ENCODE results near the gene ACSF3.

Gene ACSF3

DNA sequence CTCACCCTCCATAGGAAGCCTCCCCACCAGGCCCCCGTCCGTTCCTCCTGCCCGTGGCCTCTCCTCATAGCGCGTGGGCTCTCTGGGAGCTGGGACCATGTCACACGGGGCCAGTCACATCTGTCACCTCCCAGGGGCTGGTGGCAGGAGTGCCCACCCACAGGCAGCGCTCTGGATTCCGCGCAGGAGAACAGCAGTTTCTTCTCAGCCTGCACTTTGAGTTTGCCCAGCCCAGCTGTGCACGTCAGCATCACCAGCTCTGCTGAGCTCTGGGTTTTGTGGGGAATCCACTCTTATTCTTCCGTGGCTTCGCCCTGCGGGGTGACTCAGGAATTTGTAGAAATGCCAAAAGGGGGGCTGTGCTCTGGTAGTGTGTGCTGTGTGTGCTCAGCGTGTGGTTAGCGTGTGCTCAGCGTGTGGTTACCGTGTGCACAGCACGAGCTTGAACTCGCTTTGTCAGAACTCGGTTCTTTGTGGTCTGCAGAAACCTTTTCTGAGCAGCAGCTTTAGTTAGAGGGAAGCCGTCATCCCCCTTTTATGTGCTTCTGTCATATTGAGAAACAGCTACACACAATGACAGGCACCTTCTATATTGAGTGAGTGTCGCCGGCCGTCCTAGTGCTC lies 3.2 kb downstream of the ACSF3 start:
- DNase-seq, result peak; percentile 76

- DNase-seq, result no peak
Observed at GRCh38 chr16:89097392-89097772, 3.7 kb downstream of the ACSF3 start.

DNA sequence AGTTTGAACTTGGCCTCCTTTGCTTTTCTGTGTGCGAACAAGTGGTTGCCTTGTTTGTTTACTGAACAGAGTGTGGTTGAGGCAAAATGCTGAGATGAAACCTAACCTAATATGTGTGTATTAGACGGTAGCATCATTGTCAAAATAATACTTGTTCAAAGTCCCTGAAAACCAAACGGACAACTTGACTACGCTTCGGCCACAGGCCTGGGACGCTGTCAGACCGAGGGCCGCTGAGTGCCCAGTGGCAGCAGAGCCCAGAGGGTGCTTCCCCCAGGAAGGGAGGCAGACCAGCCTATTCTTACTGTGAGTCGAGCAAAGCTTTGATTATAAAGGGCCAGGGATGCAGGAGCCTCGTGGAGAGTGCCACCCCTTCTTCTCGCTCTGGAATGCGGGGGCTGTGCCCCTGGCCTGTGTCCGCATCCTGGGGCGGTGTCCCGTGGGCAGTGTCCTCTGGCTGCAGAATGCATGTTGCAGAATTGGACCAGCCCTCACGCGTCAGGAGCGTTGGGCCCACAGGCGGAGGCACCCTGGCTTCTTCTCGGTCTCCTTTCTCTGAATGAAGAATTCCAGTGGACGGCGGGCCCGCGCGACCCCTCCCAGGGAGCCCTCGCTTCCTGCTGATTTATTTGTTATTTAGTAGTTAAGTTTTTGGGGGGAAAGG lies 5.2 kb downstream of the ACSF3 start:
- no peak for DNase-seq

DNA sequence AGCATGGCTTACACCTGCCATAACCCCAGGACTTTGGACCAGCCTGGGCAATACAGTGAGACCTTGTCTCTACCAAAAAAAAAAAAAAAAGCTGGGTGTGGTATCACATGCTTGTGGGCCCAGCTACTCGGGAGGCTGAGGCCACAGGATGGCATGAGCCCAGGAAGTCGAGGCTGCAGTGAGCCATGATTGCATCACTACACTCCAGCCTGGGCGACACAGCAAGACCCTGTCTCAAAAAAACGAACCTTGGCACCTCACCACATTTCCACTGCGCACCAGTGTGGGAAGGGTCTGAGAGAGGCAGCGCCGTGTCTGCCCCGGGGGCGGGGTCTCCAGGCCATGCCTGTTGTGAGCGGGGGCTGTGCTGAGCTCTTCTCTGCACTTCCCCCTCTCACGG lies 6.3 kb downstream of the ACSF3 start:
- no peak for DNase-seq

DNA sequence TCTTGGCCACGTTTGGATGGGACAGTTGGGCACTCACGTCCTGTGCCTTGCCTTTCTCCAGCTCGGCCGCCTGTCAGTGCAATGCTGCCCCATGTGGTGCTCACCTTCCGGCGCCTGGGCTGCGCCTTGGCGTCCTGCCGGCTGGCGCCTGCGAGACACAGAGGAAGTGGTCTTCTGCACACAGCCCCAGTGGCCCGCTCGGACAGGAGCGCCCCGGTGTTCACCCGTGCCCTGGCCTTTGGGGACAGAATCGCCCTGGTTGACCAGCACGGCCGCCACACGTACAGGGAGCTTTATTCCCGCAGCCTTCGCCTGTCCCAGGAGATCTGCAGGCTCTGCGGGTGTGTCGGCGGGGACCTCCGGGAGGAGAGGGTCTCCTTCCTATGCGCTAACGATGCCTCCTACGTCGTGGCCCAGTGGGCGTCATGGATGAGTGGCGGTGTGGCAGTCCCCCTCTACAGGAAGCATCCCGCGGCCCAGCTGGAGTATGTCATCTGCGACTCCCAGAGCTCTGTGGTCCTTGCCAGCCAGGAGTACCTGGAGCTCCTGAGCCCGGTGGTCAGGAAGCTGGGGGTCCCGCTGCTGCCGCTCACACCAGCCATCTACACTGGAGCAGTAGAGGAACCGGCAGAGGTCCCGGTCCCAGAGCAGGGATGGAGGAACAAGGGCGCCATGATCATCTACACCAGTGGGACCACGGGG lies 7.1 kb downstream of the ACSF3 start:
- no peak for DNase-seq

- no peak for DNase-seq
Observed at GRCh38 chr16:89101303-89102040, 7.8 kb downstream of the ACSF3 start.

GRCh38 chr16:89102041-89102471 lies 8.4 kb downstream of the ACSF3 start:
- no peak for DNase-seq

DNA sequence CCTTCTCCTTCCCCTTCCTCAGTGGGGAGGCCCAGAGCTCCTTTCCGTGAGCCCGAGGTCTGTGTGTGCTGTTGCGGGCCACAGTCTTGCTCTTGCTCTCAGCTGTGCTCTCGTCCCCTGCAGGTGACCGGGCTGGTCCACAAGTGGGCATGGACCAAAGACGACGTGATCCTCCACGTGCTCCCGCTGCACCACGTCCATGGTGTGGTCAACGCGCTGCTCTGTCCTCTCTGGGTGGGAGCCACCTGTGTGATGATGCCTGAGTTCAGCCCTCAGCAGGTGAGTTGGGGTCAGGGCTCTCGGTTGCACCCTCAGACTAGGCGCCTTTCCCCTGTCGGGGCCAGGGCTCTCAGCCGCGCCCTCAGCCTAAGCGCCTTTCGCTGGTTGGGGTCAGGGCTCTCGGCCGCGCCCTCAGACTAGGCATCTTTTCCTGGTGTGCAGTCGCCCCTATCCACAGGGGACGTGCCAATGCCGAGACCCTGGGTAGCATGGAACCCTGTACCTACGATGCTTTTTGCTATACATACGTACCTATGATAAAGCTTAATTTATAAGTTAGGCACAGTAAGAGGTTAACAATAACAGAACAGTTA lies 8.9 kb downstream of the ACSF3 start:
- no peak for DNase-seq

DNA sequence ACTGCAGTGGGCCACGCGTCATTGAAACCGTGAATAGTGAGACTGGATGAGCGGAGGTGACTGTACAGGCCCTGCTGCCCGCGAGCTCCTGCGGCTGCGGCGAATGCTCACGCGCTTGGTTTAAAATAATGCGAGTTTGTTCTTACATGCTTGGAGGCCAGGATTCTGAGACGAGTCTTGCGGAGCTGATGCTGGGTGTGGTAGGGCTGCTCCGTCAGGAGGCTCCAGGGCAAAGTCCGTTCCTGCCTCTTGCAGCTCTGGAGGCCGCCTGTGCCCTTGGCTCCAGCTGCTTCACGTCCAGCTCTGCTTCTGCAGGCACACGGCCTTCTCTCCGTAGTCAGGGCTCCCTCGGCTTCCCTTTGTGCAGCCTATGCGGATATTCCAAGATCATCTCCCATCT lies 9.5 kb downstream of the ACSF3 start:
- no peak for DNase-seq

DNA sequence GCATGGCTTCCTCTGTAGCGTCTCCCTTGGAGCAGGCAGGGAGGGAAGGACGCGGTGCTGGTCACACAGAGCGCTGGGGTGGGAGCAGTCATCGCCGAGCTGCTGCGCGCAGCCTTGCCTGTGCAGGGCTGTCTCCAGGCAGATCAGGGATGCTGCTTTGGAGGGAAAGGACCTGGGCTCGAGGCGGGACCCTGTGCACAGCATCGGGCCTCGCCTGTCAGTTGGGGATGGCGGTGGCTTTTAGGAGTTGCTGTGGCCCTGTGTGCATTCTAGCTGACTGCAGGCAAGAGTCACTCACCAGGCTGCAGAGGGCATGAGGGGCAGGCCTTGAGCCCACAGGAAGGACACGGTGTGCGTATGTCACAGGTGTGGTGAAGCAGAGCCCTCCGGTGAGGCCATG lies 10.1 kb downstream of the ACSF3 start:
- no peak for DNase-seq

- DNase-seq, result no peak
Observed at GRCh38 chr16:89104303-89104702, 10.7 kb downstream of the ACSF3 start.

DNA sequence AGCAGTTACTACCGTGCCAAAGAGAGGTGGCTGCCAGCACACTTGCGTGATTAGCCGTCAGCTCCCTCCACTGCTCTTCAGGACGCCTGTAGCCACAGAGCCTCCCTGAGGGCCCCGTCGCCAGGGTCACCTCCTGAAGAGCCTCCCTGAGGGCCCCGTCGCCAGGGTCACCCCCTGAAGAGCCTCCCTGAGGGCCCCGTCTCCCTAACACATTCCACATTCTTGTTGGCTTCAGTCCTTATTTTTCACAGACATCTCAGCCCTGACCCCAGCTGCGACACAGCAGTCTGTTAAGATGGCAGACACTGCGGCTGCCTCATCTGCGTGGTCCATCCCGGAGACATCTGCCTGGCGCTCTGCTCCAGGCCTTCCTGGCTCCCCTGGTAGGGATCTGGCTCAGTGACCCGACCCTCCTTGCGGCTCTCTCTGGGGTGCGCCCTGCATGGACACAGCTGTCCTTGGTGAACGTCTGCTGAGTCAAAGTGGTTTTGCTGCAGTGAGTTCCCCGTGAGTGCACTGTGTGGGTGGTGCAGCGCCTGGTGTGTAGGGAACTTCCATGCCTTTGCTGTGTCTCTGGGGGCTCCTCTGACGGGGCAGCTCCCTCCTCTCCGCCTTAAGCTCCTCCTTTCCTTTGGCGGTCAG lies 11.4 kb downstream of the ACSF3 start:
- no peak for DNase-seq

- DNase-seq, result no peak
Observed at GRCh38 chr16:89105599-89106151, 12.0 kb downstream of the ACSF3 start.

DNA sequence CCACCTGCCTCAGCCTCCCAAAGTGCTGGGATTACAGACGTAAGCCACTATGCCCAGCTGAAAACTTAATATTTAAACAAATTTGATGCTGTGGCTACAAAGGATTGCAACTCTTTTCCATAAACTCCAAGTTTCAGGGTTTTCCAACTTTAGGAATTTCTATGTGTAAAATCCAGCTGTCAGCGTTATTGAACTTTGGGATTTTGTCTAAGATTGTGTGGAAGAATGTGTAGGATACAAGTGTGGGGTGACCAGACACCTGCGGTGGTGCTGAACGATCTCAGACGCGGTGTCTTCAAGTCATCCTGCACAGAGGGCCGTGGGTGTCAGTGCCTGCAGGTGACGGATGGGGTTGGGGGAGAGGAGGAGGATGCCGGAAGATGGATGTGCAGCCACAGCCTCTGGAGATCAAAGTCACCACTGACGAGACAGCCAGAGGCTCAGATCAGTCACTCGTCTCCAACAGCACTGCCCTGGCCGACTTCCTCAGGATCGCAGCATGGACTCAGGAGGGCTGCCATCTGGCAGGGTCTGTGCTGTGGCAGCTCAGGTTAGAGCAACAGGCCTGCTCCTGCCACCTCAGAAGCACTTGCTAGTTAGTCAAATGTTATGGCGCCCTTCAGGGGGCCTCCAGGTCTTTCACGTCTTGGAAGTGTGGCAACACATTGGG lies 13.0 kb downstream of the ACSF3 start:
- DNase-seq, result no peak

DNA sequence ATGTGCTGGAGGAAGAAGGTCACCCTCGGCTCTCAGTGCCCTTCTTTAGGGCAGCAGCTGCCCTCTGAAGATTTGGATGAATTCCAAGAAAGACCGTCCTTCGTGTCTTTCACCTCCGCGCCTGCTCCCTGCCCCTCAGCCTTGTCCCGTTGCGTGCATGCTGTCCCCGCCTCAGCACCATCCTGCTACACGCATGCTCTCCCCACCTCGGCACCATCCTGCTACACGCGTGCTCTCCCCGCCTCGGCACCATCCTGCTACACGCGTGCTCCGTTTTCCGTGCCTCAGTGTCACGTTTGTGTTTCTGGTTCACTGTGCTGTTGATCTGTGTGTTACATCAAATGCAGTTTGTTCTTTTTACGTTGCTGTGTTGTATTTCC lies 13.5 kb downstream of the ACSF3 start:
- DNase-seq, result no peak

DNA sequence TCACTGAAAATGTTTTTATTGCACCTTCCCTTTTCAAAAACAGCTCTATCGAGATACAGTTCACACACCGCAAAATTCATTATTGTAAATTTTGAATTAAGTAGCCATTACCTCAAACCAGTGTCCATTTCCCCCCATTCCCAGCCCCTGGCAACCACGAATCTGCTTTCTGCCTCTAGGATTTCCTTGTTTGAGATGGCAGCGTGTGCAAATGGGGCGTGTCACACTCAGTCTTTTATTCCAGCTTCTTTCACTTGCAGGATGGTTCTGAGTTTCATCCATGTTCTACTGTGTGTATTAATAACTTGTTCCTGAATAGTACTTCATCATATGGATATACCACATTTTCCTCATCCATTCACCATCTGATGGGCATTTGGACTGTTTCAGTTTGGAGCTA lies 14.8 kb downstream of the ACSF3 start:
- DNase-seq, result no peak

GRCh38 chr16:89110641-89111040 lies 17.0 kb downstream of the ACSF3 start:
- DNase-seq, result no peak

DNA sequence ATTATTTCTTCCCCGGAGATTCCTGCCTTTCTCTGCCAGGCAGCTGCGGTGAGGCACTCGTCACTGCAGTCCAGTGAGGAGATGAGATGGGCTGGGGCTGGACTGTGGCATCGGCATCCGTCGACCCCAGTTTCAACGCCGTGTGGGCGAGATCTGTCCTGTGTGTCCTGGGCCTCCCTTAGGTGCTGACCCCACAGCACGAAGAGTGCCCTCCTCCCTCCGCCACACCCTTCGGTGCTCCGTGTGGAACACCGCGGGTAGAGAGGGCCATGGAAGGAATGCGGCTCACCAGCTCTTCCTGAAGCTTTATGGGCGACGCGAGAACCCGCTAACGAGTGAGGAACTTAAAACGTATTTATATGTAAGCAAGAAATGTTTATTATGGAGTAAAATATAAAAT lies 17.6 kb downstream of the ACSF3 start:
- DNase-seq, result no peak

GRCh38 chr16:89112377-89113151 lies 18.9 kb downstream of the ACSF3 start:
- DNase-seq, result no peak

- DNase-seq, result no peak
Observed at GRCh38 chr16:89113152-89113547, 19.5 kb downstream of the ACSF3 start.

GRCh38 chr16:89113661-89114060 lies 20.0 kb downstream of the ACSF3 start:
- DNase-seq, result no peak
